HG03520 (cell line): Measurements from ENCODE around the gene CHML.

ENCODE experiments used
- ATAC-seq: cut with Tn5 transposase; IDR thresholded peaks from one replicate; pipeline ENCODE4 v1.9.1; 2021; ENCODE audit warnings: mild to moderate bottlenecking, moderate library complexity; ENCODE audit not compliant: unreplicated experiment

The CHML gene

GRCh38 chr1:241622669-241623068, 17.5 kb downstream of the CHML start:
- ATAC-seq, result no peak

DNA sequence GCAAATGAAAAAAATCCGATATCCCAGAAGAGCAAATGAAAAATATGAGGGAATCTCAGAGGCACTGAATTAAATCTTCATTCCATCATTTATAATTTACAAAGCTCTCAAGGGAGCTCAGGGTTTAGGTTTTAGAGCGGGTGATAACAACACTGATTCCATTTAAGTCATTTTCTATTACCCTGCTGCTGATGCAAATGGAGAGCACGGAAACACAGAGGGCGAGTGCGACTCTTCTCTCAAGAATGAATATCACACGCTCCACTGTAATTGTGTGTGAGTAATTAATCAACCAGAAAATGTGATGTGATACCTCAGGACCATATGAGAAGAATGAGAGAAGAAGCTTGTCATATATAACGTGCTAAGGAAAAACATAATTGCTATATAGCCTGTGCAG, 22.7 kb downstream of the CHML start:
- no peak for ATAC-seq

DNA sequence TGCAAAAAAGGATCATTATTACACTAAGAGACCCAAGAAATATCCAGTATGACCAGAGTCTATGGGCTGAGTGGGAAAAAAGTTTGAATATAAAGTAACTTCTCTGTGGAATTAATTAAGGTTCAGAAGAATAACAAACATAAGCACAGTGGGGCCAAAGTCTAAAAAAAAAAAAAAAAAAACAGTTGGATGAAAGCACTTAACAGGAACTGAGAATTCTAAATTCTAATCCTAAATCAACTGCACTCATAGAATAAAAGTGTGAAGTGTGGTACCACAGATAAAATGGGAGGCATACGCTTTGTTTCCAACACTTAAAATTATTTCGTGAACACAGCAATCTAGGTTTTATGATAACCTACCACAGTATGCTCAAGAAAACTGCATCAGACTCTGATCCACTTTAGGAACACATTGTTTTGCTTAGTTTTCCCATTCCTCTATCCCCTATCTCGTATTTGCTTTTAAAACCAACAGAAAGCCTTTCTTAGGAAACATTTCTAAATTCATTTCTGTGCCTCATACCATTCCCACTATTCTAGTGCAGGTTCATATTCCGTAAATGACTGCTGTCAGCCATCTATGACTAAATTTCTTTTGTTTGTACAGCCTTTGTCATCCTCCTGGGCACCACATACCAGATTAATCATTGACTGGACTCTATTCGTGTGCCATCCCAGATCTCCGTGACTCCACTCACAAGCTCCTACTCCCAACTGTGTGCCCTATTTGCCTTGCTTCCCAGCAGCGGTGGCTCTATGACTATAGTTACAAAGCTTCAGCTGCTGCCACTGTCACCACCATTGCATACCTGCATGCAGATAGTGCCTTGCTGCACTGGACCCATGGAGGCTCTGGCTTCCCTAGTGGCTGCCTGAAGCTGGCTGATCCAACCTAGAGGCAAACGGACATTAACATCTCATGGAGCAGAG, 24.9 kb downstream of the CHML start:
- ATAC-seq, result no peak

GRCh38 chr1:241614572-241614971, 25.6 kb downstream of the CHML start:
- no peak for ATAC-seq

DNA sequence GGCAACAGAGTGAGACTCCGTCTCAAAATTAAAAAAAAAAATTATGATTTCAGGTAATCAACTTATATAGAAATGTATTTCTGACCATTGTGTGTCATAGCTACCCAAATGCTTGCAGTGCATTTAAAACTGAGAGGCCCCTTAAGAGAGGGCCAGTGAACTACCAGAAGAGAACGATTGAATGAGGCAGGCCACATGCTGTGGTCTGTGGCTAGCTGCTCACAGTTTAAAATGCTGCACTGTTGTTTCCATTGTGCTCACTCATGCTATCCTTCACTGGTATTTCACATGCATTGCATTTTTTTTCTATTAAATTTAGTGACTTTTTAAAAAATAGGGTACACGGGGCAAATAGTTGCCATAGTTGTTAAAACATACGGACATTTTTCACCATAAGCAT, 26.0 kb downstream of the CHML start:
- no peak for ATAC-seq

- no peak for ATAC-seq
These were observed 27.4 kb downstream of the CHML start for GRCh38 chr1:241612533-241613477.

DNA sequence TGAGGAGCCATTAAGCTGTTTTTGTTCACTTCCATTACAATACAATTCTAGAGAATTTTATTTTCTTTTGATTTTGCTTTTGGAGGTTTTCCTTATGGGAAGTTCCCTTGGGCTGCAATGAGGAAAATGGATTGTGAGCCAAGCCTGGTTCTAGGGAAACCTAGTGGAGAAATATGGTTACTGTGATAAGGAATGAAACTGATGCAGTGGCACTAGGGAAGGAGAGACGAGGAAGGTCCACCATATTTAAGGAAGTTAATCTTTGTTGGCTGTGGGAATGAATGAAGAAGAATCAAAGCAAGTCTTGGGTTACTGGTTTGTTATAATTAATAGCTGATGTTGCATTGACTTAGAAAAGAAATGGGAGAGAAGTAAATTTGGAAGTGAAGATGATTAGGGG, 28.4 kb downstream of the CHML start:
- no peak for ATAC-seq

DNA sequence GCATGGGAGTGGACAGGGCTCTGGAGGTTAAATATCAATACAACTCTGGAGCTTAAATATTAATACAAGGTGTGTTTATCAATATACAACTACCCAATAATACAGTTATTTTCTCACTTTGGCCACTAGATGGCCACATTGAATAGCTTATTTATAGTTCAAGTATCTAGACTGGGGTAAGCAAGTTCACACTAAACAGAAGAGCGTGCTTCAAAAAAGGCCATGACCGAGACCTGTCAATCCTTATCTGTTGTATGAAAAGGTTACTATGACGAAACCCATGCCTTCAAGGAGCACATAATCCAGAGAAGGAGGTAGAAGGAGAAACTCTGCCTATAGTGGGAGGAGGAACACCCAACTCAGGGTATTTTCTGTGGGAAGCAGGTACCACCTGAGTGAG, 29.1 kb downstream of the CHML start:
- ATAC-seq, result peak; percentile 90

- no peak for ATAC-seq
These were observed 29.9 kb downstream of the CHML start for GRCh38 chr1:241610056-241610815.

DNA sequence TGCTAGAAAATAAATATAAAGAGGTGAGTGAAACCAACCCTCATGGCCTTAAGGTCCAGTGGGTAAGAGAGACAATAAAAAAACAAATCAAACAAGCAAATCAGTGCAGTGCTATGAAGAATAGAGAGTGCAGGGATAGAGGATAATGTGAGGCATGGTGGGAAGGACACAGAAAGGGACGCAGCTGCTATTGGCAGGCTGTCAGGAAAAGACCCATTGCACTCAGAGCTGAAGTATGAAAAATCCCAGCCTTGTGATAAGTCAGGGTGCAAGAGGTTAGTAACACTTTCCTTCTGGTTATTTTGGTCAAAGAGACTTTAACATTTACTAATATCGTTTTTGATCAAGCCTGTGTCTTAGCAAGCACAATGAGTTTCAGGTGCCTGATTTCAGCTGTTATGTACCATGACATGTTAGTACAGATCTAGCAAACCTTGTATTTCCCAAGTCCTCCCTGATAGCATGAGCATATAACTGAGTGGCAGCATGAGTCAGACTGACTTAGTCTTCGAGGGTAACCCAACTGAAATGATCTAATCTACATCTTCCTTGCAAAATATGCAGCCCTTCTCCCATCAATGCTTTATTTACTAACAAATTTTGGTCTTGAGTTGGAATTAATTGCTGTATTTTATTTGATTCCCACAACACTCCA, 31.7 kb downstream of the CHML start:
- no peak for ATAC-seq

DNA sequence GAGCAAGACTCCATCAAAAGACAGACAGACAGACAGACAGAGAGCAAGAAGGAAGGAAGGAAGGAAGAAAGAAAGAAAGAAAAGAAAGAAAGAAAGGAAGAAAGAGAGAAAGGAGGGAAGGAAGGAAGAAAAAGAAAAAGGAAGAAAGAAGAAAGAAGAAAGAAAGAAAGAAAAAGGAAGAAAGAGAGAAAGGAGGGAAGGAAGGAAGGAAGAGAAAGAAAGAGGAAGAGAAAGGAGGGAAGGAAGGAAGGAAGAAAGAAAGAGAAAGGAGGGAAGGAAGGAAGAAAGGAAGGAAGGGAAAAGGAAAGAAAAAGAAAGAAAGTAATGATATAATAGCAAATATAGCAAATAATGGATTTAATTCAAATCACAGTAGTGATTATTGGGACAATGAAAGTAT, 32.7 kb downstream of the CHML start:
- no peak for ATAC-seq

DNA sequence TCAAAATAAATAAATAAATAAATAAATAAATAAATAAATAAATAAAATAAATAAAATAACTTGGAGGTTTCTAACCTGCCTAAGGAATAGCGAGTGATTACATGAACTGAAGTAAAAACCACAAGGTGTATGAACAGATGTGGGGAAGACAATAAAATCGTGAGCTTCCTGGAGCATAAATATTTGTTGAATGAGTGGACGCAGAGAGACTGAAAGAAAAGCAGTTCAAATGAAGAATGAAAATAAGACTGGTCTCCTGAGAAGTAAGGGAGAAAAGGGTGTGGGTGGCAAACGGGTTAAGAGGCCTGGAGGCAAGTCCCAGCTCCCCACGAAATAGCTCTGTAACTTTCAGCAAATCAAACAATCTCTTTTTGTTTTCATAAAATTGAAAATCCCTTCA, 33.6 kb downstream of the CHML start:
- no peak for ATAC-seq

DNA sequence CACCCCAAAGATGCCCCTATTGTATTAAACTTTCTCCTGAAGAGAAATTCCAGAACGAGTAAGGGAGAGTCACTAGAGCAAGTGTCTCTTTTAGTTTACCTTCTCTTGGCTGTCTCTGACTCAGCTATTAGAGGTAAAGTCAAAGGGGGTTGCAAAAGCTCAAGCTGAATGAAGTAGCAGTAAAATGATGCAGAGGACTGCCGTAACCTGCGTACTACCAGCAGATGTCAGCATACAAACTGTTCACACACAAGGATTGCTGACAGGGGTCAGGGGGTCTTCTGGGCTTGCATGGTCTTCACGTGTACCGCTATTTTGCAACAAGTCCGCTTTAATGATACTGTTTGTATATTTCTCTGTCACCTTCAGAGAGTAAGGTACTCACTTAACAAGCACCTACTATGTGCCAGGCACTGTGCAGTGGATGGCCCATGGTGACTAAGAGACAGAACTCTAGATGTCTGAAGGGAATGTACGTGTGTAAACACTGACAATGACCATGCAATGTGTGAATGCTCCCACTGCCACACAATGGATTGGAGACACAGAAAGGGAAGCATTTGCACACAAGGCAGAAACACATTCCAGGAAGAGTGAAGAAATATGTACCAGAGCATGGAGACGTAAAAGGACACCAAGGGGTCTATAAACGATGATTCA, 34.9 kb downstream of the CHML start:
- no peak for ATAC-seq

DNA sequence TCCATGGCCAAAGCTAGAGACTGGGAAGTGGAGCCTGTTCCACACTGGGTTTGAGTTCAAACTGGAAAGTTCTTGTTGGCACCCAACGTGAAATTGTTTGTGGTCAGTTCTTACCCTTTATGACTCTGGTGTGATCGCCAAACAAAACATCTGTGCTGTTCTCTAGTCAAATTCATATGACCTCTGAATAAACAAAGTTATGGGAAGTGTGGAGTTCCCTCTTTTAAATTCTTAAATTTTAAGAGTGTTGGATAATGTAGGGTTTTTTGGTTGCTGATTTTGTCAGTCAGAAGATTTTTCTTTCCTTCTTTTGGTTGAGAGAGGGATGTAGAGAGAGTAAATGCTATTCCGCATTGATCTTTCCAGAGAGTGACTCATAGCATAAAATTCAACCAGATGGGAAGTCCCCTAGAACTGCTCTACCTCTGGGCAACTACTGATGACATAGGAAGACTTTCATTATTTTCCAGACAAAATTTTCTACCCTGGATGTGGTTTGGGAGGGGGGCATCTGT, 36.4 kb downstream of the CHML start:
- ATAC-seq, result no peak

DNA sequence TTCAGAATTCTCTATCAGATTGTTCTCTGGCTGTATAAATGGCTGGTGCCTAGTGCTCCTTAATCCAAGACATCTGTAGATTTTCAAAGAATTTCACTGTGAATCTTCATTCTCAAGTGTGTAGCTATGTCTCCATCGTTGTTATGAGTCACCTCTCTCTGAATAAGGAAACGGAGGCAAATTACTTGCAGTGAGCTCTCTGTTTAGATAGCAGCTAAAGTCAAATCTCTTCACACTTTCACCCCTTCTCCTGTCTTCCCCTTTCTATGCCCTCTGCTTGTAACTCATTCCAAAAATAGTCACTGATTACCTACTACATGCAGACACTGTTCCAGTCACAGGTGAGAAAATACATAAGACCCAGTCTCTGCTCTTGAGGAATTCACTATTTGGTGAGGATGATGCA, 39.7 kb downstream of the CHML start:
- peak; percentile 81 for ATAC-seq

DNA sequence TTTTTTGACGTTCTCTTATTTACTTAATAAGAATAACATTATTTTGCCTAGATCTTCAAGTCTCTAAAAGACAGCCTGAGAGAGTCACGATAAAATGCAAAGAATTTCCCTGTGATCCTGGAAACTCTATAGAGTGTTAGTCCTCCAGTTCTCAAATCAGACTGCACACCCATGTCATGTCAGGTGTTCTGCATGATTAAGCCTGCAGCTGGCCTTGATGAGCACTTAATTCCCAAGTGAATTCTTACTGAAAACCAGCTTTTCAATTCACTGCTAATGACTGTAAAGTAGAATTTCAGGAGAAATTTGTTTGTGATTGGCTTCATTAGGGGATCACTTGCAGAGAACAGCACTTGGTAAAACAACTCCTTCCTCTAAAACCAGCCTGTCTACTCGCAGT, 41.9 kb downstream of the CHML start:
- no peak for ATAC-seq

DNA sequence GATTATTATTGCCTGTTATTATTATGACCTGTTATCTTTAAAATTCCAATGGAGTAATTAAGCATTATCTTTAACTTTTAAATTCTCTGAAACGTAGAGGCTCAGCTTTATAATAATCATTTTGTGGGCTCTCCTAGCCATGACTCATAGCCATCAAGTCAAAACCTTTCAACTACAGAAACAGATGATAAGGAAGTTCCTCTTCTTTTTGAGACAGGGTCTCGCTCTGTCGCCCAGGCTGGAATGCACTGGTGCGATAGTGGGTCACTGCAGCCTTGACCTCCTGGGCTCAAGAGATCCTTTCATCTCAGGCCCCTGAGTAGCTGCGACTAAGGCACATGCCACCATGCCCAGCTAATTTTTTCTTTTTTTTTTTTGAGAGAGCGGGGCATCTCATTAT, 43.5 kb downstream of the CHML start:
- ATAC-seq, result no peak

GRCh38 chr1:241593186-241593585, 47.0 kb downstream of the CHML start:
- no peak for ATAC-seq

DNA sequence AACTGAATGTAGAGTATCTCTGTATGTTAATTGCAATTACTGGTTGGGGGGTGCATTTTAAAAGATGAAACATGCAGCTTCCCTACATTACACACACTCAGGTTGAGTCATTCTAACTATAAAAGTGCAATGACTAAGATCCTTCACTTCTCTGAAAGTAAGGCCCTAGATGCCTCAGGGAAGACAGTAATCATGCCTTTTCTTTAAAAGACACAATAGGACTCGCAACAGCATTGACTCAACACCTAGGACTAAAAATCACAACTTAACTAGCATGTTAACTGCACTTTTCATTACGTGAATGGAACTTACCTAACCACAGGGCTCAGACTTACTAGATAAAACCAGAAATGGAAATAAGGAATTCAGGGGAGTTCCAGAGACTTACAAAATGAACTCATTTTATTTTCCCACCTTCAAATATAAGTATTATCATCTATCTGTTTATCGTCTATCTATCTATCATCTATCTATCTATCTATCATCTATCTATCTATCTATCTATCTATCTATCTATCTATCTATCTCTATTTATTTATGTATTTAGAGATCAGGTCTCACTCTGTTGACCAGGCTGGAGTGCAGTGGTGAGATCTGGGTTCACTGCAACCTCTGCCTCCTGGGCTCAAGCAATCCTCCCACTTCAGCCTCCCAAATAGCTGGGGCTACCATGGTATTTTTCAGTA, 47.8 kb downstream of the CHML start:
- ATAC-seq, result peak; percentile 87
